Suppressor macrophage treated with lipopolysaccharide for 1 hour (primary cell): ENCODE results near the gene PKLR.
"Not testable (repeated sequence)": the region's sequence is repeated elsewhere in the genome, so short reads cannot be mapped to it uniquely, and the experiment has no call there.

Experiments used
- DNase-seq, 3 donors: peaks; one replicate each; pipeline ENCODE4 v3.0.0-alpha.2; 2020 to 2022

PKLR gene

GRCh38 chr1:155316922-155317321 is 15.7 kb upstream of the PKLR start:
- no peak for DNase-seq

GRCh38 chr1:155313261-155313660 is 12.0 kb upstream of the PKLR start:
- DNase-seq = no peak

- DNase-seq = peak in 2 of 3 donors; percentile 10 to 45
Measured at GRCh38 chr1:155309423-155310021, 8.3 kb upstream of the PKLR start.

- DNase-seq = peak; percentile 98 to 100 (median 99)
Measured at GRCh38 chr1:155308493-155309422, 7.5 kb upstream of the PKLR start, which contains the start of gene FDPS. TSS of gene FDPS (plus strand) at chr1:155308866. CDS start at chr1:155309790, 924 bp downstream.

- peak; percentile 50 to 59 (median 56) for DNase-seq
Measured at GRCh38 chr1:155307247-155307740, 6.1 kb upstream of the PKLR start.

DNA sequence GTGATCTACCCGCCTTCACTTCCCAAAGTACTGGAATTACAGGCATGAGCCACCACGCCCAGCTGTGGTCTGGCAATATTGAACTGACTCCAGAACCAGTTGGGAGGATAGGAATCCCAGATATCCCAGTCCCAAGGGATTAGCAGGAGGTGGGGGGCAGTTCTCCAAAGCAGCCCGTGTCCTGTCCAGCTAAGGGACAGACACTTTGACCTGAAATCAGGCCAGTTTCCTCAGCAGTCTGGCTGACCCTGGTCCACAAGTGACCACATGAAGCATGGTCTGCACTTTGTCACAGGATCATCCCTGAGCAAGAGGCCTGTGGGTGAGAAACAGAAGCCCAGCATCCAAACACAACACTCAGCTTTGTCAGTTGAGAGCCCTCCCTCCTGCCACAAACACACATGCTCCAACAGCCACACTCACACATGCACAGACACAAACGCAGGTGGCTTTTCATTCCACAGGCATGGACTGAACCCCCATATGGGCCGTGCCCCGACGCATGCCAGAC is 4.7 kb upstream of the PKLR start:
- DNase-seq = no peak

DNA sequence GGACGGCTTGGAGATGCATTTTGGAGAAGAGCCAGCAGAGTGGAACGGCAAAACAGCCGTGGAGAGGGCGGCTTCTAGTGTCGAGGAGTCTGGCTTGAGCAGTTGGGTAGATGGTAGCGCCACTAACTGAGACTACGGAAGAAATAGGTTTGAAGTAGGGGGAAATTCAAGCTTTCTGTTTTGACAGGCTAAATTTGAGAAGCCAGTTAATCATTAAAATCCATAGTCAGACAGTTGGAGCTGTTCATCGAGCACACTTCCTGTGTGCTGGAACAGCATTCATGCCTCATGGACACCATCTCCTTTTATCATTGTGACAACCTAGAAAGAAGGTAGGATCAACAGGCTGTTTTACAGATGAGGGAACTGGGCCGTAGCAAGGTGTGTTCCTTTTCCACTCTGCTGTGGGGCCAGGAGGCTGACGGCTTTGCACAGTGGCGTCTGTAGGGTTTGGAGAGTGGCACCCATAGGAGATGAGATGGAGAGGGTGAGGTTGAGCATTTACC is 3.4 kb upstream of the PKLR start:
- DNase-seq = no peak

DNA sequence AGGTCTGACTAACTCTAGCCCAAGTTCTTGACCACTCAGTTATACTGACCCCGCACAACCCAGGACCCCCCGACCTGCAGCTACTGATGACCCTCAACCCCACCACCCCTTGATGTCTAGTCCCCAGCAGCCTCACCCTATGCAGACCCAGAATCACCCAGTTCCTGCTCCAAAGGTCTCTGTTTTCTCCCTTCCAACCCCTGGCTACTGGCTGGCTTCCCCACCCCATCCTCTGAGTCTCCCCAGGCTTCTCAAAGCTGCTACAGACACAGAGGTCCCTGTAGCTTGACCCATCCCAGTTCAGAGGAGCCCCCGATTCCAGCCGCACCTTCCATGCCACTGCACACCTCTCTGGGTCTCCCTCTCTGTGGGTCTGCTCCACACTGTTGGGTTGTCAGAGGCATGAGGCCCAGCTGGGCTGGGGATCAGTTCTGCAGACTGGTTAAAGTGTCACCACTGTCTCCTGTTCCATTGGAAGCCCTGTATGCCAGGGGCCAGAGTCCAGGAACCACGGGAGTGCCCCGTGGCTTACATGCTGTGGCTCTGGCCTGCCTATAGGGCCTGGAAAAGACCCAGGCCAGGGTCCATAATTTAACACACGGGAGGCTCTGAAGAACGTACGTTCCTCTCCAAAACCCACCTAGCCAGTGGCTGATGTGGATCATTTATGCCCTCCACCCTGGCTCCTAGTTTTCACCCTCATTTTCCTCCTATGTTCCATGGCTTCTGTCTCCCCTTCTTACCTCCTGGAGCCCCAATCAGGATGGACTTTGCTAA is 497 bp downstream of the PKLR start:
- no peak for DNase-seq

- DNase-seq = no peak
Measured at GRCh38 chr1:155300024-155300423, 1.2 kb downstream of the PKLR start.

GRCh38 chr1:155297384-155297783 is 3.9 kb downstream of the PKLR start:
- no peak for DNase-seq

GRCh38 chr1:155296661-155297060 is 4.6 kb downstream of the PKLR start:
- no peak for DNase-seq

GRCh38 chr1:155295942-155296267 is 5.3 kb downstream of the PKLR start:
- DNase-seq = no peak

DNA sequence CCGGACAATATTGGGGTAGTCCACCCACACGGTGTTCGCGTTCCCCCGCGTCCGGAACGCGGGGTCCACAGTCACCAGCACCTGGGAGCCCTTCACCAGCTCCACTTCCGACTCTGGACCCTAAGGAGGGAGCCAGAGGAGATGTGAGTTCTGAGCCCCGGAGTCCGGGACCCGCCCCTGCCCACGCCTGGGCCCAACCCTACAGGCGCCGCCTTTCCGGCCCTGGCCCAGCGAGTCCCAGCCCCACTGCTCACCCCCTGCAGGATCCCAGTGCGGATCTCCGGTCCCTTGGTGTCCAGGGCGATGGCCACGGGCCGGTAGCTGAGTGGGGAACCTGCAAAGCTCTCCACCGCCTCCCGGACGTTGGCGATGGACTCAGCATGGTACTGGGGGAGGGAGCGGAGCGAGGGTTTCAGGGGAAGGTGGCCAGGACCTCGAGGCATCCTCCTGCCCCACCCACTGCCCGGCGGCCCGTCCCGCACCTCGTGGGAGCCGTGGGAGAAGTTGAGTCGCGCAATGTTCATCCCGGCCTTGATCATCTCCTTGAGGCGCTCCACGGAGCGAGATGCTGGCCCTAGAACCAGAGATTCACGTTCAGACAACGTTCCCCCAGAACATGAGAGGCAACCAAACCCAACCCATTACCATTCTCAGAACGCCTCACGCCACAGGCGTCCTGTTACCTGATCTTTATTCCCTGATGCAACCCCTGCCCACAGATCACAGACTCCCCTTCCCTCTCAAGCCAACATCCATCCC is 5.9 kb downstream of the PKLR start:
- no peak for DNase-seq

DNA sequence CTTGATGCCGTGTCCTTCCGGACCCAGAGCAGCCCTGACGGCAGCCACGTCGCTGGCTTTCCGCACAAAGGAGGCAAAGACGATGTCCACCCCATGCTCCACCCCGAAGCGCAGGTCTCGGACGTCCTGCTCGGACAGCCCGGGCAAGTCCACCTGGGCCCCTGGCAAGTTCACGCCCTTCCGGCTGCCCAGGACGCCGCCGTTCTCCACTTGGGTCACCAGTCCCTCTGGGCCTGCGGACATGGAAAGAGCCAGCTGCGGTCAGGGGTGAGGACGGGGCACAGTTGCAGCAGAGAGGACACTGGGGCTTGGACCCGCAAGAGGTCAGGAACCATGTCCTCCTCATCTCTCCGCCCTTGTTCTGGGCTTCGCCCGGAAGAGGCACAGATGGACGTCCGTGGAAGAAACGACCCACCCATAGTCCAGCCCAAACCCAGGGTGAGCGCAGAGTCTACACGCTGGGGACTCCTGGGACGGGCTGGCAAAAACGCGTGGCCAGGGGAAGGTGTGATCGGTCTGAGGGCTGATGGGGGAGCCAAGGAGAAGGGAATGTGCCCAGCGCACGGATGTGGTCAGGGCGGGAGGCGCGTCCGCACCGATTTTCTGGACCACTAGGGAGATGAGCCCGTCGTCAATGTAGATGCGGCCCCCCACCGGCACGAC is 6.6 kb downstream of the PKLR start:
- no peak for DNase-seq

- DNase-seq = no peak
Measured at GRCh38 chr1:155293086-155293749, 8.0 kb downstream of the PKLR start.

DNA sequence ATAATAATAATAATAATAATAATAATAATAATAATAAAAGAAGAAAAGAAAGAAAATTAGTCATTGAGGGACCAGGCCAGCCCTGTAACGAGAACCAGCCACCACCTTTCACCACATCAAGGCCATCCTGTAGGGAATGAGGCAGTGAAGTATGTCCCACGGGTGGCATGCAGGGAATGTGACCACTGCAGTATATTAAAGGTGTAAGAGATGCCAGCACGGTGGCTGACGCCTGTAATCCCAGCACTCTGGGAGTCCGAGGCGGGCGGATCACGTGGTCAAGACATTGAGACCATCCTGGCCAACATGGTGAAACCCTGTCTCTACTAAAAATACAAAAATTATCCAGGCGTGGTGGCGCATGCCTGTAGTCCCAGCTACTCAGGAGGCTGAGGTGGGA is 10.2 kb downstream of the PKLR start:
- not testable (repeated sequence) for DNase-seq

GRCh38 chr1:155287987-155288543 is 13.2 kb downstream of the PKLR start:
- no peak for DNase-seq

DNA sequence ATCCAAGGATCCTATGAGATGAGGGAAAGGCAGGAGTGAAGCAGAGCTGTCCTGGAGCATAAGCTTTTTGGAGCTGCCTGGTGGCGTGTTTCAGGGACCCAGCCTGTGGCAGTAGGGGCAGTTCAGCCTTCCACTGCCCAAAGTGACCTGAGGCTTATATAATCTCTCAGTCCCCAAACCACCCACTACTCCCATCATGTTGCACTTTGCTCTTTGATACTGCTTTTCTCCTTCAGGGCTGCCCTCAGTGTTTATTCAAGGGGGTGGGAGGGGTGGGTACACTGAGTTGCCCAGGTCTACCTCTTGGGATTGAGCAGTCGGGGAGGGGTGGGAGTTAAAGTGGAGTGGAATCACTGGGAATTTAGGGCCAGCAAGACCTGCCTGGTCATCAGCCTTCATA is 14.7 kb downstream of the PKLR start:
- DNase-seq = no peak

- DNase-seq = no peak
Measured at GRCh38 chr1:155285631-155286044, 15.6 kb downstream of the PKLR start.

DNA sequence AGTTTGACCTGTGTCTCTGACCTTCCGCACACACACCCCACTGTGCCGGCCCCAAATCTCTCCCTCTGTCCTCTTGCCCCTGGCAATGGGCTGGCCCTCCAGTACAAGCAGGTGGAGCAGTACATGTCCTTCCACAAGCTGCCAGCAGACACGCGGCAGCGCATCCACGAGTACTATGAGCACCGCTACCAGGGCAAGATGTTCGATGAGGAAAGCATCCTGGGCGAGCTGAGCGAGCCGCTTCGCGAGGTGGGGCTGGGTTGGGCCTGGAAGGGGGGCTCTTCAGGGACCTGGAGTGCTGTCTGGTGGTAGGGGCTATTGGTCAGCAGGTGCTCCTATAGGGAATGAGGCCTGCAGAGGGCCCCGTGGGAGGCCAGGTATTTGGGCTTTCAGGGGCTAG is 16.2 kb downstream of the PKLR start:
- DNase-seq = no peak

- no peak for DNase-seq
Measured at GRCh38 chr1:155284476-155284875, 16.8 kb downstream of the PKLR start.
